Central memory CD8-positive, alpha-beta T cell (primary cell): ENCODE measurements around the gene YIF1A.
"Not testable (repeated sequence)": the region's sequence is repeated elsewhere in the genome, so short reads cannot be mapped to it uniquely, and the experiment has no call there.

Source experiments
- ATAC-seq: fragments of 150-1000 bp; cut with Tn5 transposase; replicated peaks from 2 replicates; pipeline ENCODE4 v1.10.0; 2022; ENCODE audit warnings: mild to moderate bottlenecking, moderate FRiP score, moderate number of reproducible peaks; ENCODE audit not compliant: poor library complexity, severe bottlenecking; ENCODE audit errors: extremely low read depth
- DNase-seq, 2 donors: peaks; one replicate each; pipeline ENCODE4 v3.0.0; 2021; ENCODE audit warnings: low spot score in 2 of 2
- H3K27ac Mint-ChIP-seq: one replicate; pipeline ENCODE4 v1.8.0; 2022; ENCODE audit warnings: low read depth, mild to moderate bottlenecking, moderate library complexity, mixed read lengths
- H3K27me3 Mint-ChIP-seq: one replicate; pipeline ENCODE4 v1.8.0; 2022; ENCODE audit warnings: mixed read lengths
- H3K36me3 Mint-ChIP-seq: one replicate; pipeline ENCODE4 v1.8.0; 2022; ENCODE audit warnings: mild to moderate bottlenecking, moderate library complexity, mixed read lengths; ENCODE audit not compliant: insufficient read depth
- H3K4me1 Mint-ChIP-seq: one replicate; pipeline ENCODE4 v1.8.0; 2022; ENCODE audit warnings: mixed read lengths
- H3K4me3 Mint-ChIP-seq: one replicate; pipeline ENCODE4 v1.8.0; 2022; ENCODE audit warnings: mild to moderate bottlenecking, moderate library complexity, mixed read lengths
- H3K9me3 Mint-ChIP-seq: one replicate; pipeline ENCODE4 v1.8.0; 2022; ENCODE audit warnings: mixed read lengths

YIF1A gene

GRCh38 chr11:66283461-66284105, 5.4 kb downstream of the YIF1A start:
- DNase-seq (no peak), ATAC-seq (no peak)
- Mint-ChIP-seq H3K27me3 (no peaks in the 10 kb centered on the region), H3K4me3 (peak overlapping the region; percentile 67), H3K36me3 (peaks cover 29% of the 10 kb centered on the region), H3K4me1 (peaks cover 43% of the 10 kb centered on the region), H3K27ac (peak overlapping the region; percentile 93), H3K9me3 (no peaks in the 10 kb centered on the region)

GRCh38 chr11:66282468-66283455, 6.2 kb downstream of the YIF1A start:
- H3K27me3 Mint-ChIP-seq: no peaks in the 10 kb centered on the region
- peak overlapping the region; percentile 93 for H3K27ac Mint-ChIP-seq
- H3K9me3 Mint-ChIP-seq: no peaks in the 10 kb centered on the region
- H3K36me3 Mint-ChIP-seq: peaks cover 26% of the 10 kb centered on the region
- H3K4me1 Mint-ChIP-seq: peaks cover 40% of the 10 kb centered on the region
- DNase-seq: peak; percentile 98 to 99
- ATAC-seq: peak; percentile 88
- peak overlapping the region; percentile 67 for H3K4me3 Mint-ChIP-seq

GRCh38 chr11:66281776-66282467, 7.0 kb downstream of the YIF1A start:
- peaks cover 43% of the 10 kb centered on the region for H3K4me1 Mint-ChIP-seq
- no peaks in the 10 kb centered on the region for H3K27me3 Mint-ChIP-seq
- peaks cover 28% of the 10 kb centered on the region for H3K36me3 Mint-ChIP-seq
- peak overlapping the region; percentile 67 for H3K4me3 Mint-ChIP-seq
- H3K27ac Mint-ChIP-seq: peak overlapping the region; percentile 93
- DNase-seq: no peak
- H3K9me3 Mint-ChIP-seq: no peaks in the 10 kb centered on the region
- no peak for ATAC-seq

GRCh38 chr11:66281001-66281400, 7.9 kb downstream of the YIF1A start:
- Mint-ChIP-seq H3K9me3 (no peaks in the 10 kb centered on the region), H3K4me1 (peaks cover 51% of the 10 kb centered on the region), H3K36me3 (peaks cover 34% of the 10 kb centered on the region), H3K27ac (peak overlapping the region; percentile 93), H3K27me3 (no peaks in the 10 kb centered on the region), H3K4me3 (peak overlapping the region; percentile 33)
- no peak for ATAC-seq
- no peak for DNase-seq

GRCh38 chr11:66280428-66280827, 8.5 kb downstream of the YIF1A start:
- Mint-ChIP-seq H3K36me3 (peaks cover 40% of the 10 kb centered on the region), H3K27me3 (no peaks in the 10 kb centered on the region), H3K4me3 (no peak overlapping the region), H3K9me3 (no peaks in the 10 kb centered on the region), H3K27ac (no peak overlapping the region), H3K4me1 (peaks cover 51% of the 10 kb centered on the region)
- DNase-seq (no peak), ATAC-seq (no peak)

GRCh38 chr11:66279092-66279734, 9.7 kb downstream of the YIF1A start:
- peaks cover 58% of the 10 kb centered on the region for H3K4me1 Mint-ChIP-seq
- H3K36me3 Mint-ChIP-seq: peaks cover 46% of the 10 kb centered on the region
- H3K27me3 Mint-ChIP-seq: no peaks in the 10 kb centered on the region
- no peaks in the 10 kb centered on the region for H3K9me3 Mint-ChIP-seq
- peak overlapping the region; percentile 82 for H3K27ac Mint-ChIP-seq
- DNase-seq (no peak), ATAC-seq (no peak)
- peak overlapping the region; percentile 76 for H3K4me3 Mint-ChIP-seq

GRCh38 chr11:66278363-66279091, 10.4 kb downstream of the YIF1A start:
- Mint-ChIP-seq H3K4me1 (peaks cover 65% of the 10 kb centered on the region), H3K9me3 (no peaks in the 10 kb centered on the region), H3K36me3 (peaks cover 45% of the 10 kb centered on the region), H3K27ac (peak overlapping the region; percentile 82), H3K4me3 (peak overlapping the region; percentile 76), H3K27me3 (no peaks in the 10 kb centered on the region)
- no peak for DNase-seq
- no peak for ATAC-seq

GRCh38 chr11:66277471-66278362, 11.2 kb downstream of the YIF1A start, which contains the start of gene CNIH2:
Gene CNIH2, plus strand, starts transcription at chr11:66278175. Its CDS starts 282 bp downstream, at chr11:66278457.
- DNase-seq (no peak), ATAC-seq (peak; percentile 21)
- Mint-ChIP-seq H3K4me3 (peak within 1 kb of the TSS; percentile 76), H3K9me3 (no peaks in the 10 kb centered on the region), H3K36me3 (peaks cover 45% of the 10 kb centered on the region), H3K4me1 (peaks cover 68% of the 10 kb centered on the region), H3K27ac (peak within 1 kb of the TSS; percentile 82), H3K27me3 (no peaks in the 10 kb centered on the region)

GRCh38 chr11:66277064-66277463, 11.9 kb downstream of the YIF1A start:
- peaks cover 67% of the 10 kb centered on the region for H3K4me1 Mint-ChIP-seq
- H3K36me3 Mint-ChIP-seq: peaks cover 44% of the 10 kb centered on the region
- not testable (repeated sequence) for H3K27me3 Mint-ChIP-seq, ATAC-seq, H3K9me3 Mint-ChIP-seq, DNase-seq, H3K27ac Mint-ChIP-seq
- peak overlapping the region; percentile 46 for H3K4me3 Mint-ChIP-seq

GRCh38 chr11:66276619-66277018, 12.3 kb downstream of the YIF1A start:
- H3K27ac Mint-ChIP-seq, H3K9me3 Mint-ChIP-seq, ATAC-seq, H3K27me3 Mint-ChIP-seq, DNase-seq, H3K4me3 Mint-ChIP-seq: not testable (repeated sequence)
- Mint-ChIP-seq H3K36me3 (peaks cover 48% of the 10 kb centered on the region), H3K4me1 (peaks cover 67% of the 10 kb centered on the region)
